NCI-H345 treated with DMSO at 0.1 percent for 48 hours (cell line): ENCODE measurements around the gene NPC1L1.

Source experiments
- DNase-seq: peaks from one replicate; lab custom pipeline; 2025; ENCODE audit not compliant: unreplicated experiment; lab: John Stamatoyannopoulos, UW

Gene NPC1L1

DNA sequence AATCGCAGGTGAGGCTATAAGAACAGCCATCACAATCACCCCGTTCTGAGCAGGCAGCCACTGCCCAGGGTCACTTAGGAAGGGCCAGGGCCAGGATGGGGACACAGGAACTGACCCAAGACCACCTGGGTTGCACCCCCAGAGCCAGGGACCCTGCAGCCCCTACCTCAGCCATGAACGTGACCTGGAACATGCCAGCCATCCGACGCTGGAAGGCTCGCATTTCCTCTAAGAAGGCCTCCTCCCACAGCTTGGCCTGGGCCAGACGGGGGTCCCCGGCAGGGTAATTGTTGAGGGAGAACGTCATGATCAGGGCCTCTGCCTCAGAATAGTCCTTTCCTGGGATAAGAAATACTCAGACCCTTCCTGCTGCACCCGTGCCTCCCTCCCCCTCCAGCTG is 5.0 kb downstream of the NPC1L1 start:
- DNase-seq = no peak

DNA sequence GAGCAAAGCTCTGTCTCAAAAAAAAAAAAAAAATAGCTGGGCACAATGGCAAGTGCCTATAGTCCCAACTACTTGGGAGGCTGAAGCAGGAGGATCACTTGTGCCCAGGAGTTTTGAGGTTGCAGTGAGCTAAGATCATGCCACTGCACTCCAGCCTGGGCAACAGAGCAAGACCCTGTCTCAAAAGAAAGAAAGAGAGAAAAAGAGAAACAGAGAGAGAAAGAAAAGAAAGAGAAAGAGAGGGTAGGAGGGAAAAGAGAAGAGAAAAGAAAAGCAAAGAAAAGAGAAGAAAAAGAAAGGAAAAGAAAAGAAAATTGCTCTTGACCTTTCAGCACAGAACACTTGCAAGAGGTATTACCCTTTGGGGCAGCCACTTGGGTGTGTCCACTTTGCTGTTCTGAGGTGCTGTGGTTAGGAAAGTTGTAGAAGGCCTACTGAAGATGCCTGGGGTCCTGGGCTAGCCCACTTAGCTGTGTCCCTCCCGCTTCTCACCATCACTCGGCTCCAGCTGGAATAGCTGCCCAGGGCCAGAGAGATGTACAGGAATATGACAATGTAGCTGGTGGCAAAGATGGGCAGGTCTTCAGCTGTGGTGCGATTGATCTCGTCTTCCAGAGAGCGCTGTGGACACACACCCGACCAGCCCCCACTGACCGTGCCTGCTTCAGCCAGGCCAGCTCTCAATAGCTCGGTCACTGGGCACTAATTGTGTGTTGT is 5.6 kb downstream of the NPC1L1 start:
- DNase-seq = no peak

DNA sequence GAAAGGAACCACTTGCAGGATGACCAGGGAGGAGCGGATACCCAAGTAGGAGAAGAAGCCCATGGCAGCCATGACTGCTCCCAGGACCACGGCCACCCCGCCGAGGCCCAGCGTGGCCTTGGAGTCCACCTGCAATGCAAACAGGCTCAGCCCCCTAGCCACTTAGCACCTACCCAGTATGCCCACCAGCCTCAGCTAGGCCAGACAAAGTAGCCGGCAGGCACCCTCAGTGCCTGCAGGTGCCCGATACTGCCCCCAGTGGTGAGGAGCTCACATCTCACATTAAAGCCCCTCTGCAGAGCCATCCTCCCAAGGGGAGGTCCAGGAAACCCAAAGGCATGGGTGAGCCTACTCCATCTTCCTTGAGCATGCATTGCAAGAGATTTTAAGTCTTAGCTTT is 6.6 kb downstream of the NPC1L1 start:
- no peak for DNase-seq

DNA sequence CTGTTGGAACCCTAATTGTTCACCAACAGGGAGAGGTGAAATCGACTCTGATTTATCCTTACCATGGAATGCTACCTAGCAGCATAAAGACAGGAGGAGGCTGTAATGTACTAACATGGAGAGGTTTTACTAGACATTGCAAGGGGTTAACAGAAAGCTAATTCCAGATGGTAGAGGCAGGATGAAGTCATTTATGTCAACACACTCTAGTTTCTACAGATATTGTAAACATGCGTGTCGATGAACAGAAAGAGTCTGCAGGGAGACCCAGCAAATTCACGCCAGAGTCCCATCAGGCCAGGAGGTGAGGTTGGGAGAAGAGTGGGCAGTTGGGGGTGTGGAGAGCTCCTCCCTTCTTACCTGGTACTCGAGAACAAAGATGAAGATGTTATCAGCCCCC is 7.0 kb downstream of the NPC1L1 start:
- no peak for DNase-seq

DNA sequence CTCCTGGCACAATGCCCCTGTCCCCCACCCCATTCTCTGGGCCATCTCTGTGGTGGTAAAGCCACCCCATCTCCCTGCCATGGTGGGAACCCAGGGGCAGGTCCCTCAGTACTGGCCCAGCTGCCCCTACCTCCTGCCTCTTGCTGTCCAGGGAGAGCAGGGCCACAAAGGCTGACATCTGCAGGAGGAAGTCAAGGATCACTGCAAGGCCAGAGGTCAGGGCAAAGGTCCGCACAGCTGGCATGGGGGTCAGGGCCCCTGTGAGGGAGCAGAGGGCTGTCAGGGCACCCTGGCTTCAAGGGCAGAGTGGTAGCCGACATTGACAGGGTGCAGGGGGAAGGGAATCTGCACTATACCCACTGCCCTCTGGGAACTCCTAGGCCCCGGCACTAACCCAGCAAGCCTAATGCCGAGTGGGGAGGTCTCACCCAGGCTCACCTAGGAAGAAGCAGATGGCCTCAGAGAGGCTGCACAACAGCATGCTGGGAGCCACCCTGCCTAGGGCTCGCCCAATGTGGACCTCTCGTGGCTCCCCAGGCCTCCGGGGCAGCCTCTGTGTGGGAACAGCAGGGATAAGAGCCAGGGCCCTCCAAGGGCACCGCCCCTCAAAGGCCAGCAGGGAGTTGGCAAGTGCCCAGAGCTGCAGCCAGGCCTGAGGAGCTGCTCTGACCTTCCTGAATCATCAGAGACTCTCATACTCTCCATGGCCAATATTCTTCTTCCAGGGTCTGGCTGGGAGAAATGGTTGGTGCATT is 7.7 kb downstream of the NPC1L1 start:
- no peak for DNase-seq

DNA sequence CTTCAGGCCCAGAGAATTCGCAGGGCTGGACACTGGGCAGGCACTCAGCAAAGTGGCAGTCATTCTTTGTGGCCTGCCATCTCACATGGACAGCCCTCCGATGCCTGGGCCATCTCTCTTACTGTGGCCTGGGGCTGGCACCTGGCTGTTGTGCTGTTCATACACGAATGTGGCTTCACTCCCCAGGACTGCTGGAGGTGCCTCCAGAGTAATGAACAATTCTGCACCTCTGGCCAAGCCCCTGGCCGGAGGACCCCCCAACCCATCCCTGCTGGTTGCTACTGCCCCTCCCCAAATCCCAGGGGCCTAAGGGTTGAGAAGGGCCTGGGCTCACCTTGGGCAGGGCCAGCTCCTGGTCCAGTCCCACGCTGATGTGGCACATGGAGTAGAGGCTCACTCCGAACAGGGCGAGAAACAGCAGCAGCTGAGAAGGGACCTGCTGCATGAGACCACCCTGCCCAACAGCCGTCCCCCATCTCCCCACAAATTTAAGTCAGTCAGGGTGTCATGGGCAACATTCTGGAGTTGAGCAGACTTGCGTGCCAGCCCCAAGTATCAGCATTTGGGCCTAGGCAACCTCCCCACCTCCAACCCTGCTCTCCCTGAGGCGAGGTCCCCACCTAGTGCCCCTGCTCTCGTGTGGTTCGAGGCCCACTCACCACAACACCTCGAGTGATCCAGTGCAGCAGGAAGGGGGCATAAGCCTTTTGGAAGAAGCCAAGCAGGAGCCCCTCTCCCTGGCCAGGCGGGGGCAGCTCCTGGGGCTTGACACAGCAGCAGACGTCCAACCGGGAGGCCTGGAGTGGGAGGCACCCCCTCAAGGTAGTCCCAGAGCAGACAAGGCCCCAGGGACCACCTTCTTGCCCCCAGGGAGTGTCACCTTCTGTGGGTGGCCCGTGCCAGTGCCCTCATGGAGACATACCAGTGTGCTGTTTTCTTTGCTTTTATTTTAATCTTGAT is 9.4 kb downstream of the NPC1L1 start:
- DNase-seq = no peak

DNA sequence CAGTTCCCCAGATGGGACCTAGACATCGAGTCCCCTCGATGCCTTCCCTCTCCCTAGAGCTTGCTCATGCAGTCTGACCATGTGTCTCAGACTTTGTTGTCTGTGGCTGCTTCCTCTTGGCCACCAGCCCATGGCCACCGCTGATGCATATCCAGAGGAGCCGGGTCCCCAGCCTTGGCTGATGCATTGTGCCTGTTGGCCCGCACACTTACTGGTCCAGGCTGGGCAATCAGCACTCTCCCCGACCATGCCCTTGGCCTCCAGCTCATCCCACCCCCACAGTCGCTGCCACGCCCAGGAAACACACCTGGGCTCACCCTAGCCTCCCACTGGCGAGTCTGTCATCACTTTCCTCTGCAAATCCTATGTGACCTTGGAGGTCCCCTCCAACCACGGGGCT is 10.1 kb downstream of the NPC1L1 start:
- DNase-seq = no peak

DNA sequence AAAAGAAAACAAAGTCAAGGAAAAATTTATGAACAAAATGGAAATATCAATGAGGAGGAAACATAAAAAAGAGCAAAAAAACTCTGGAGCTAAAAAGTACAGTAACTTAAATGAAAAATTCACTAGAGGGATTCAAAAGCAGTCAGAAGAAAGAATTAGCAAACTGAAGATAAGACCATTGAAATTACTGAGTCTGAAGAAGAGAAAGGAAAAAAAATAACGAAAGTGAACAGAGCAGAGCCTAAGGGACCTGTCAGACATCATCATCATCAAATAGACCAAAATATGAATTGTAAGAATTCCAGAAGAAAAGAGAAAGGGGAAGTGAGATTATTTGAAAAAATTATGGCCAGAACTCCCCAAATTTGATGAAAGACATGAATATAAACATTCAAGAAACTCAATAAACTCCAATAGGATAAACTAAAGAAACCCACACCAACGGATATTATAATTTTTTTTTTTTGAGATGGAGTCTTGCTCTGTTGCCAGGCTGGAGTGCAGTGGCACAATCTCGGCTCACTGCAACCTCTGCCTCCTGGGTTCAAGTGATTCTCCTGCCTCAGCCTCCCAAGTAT is 16.2 kb downstream of the NPC1L1 start:
- DNase-seq = no peak

DNA sequence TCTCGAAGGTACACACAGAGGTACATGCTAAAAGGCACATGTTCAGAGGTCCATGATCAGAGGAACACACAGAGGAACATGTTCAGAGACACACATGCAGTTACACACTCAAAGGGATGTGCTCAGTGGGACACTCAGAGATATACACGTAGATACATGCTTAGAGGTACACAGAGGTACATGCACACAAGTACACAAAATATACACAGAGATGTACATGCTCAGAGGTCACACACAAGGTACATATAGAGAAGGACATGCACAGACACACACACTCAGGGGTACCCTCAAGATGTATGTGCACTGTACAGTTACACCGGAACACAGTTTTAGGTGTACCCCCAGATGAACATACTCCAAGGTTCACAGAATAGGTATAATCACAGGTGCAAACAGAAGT is 18.8 kb downstream of the NPC1L1 start:
- DNase-seq = no peak

DNA sequence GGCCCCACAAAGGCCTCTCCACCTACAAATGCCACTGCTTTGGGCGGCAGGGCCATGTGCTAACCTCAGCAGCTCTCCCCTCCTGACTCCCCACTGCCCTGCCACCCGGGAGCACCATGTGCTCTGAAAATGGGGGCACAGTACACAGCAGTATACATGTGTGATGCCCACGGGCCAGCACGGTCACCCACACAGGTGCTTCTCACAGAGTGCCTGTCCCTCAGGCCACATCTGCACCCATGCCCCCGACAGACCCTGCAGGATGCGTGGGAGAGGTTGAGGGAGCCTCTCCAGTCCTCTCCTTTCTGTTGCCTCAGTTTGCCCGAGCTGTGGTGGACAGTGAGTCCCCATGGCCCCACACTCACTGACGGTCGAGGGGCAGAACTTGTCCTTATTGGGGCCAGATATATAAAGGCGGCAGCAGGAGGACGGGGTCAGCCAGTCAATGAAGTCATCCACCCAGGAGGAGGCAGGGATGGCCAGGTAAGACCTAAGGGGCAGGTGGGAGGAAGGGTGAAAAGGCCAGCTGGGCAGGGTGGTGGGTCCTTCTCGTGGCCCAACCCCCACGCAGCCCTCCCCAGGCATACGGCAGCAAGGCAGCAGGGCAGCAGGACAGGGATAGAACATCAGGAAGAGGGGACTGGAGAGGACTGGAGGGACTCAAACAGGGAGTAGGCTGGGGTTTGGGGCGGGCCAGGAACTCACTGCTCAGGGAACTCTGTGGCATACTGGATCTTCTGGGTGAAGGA is 19.6 kb downstream of the NPC1L1 start:
- no peak for DNase-seq

DNA sequence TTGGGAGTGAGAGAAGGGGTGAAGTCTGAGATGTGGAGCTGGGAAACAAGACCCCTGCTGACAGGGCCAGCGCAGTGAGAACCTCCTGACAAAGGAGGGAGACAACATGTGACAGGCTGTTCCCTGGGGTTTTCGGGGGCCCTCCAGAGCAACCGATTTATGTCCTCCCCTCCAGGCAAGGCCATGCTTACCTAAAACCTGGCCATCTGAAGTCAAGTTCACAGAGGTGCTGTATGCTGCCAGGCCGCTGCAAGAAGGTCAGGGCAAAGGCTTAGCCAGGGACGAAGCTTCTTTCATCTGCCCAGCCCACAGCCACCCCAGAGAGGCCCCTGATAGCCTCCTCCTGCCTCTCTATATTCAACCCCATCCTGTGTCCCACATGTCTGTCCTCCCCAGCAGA is 20.6 kb downstream of the NPC1L1 start:
- DNase-seq = no peak

DNA sequence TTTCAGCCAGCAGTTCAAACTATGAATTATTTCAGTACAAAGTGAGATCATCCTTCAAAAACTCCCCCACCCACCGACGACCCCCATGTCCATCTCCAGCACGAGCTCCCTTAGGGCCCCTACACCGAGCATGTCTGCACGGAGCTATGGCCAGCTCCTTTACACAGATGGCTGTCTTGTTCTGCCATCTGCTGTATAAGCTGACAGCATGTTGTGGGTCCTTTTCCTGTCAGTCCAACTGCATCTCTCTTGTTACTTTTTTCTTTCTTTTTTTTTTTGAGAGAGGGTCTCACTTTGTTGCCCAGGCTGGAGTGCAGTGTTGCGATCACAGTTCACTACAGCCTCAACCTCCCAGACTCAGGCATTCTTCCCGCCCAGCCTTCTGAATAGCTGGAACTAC is 21.6 kb downstream of the NPC1L1 start:
- no peak for DNase-seq

DNA sequence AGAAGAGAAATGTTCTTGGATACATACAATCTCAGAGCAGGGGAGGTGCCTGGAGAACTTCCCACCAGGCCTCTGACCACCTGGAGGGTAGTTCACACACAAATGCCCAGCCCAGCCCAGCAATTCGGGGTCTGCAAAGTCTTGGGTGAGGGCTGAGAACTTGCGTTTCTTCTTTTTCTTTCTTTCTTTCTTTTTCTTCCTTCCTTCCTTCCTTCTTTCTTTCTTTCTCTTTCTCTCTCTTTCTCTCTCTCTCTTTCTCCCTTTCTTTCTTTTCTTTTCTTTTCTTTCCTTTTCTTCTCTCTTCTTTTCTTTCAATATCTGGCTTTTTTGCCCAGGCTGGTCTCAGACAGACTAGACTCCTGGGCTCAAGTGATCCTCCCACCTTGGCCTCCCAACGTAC is 22.4 kb downstream of the NPC1L1 start:
- no peak for DNase-seq

DNA sequence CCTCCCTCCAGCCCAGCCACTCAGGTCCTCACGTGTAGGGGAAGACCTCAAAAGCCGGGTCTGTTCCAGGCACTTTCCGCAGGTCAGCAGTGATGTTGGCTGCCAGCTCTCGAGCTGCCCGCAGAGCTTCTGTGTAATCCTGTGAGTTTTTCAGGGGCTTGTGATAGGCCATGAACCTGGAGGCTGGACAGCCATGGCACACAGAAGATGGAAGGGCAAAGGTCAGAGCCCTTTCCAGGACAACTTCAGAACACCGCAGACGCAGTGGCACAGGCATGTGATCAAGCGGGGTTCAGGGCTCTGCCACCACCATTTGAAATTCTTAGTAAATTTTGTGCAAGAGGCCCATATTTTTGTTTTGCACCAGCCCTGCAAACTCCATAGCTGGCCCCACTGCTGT is 24.0 kb downstream of the NPC1L1 start:
- DNase-seq = no peak

DNA sequence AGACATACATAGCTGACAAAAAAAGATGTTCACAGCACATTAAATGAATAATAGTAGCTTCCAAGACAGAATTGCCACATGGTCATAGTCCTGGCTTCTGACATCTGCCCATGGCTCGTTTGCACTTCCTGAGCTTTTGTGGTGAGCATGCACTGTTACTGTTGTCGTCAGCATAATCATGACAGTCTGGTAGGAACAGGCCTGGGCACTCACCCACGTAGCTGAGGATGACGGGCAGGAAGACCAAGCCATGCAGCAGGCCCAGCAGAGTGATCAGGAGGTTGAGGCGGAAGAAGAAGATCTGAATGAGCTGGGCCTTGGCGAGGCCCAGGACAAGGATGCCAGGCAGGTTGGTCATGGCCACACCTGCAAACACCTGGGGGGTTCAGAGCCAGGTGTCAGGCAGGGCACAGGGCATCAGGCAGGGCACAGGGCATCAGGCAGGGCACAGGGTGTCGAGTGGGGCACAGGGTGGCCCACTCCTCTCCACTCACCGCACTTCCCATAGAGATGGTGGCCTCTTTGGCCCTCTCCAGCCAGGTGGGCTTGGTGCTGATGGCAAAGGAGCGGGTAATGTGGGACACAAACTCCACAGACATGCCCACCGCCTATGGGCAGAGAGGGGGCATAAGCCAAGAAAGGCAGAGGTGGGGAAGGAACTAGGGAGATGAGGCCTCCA is 25.4 kb downstream of the NPC1L1 start:
- DNase-seq = no peak

DNA sequence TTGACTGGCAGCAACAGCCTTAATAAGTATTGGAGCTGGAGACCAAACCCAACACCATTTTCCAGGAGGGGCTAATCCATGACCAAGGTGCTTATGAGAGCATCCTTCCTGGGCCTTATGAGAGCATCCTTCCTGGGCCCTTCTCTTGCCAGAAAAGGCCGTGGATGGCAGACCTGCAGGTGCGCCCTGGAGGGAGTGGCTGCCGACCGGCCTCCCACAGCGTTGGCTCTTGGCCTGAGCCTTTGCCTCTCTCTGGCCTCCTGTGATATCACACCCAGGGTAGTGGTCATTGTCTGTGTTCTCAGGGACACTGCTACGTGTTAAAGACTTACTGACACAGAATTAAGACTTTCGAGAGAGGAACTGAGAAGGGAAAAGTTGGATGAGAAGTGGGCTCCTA is 28.4 kb downstream of the NPC1L1 start:
- DNase-seq = no peak

DNA sequence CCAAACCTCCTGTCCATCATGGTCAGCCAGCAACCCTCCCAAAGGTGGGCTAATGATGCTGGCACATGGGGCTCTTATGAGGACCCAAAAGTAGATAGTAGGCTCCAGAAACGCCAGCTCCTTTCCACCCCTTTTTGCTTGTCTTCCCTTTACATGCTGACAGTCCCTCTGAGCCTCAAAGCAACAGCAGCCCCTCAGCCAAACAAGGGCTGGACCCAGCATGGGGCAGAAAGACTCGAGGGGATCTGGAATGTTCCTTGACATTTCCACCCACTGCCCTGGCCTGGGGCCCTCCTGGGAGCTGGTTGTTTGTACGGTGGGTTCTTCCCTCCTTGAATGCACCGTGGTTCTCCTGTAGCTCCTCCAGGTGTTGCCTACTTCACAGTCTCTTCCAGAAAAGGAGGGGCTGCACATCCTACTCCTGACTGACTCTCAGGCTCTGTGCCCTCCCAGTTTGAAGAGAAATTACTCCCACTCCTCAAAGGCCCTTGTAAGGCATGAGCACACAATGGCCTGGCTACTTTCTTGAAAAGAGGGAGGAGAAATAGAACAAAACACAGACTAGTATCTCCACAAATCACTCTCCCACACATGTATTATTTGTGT is 29.2 kb downstream of the NPC1L1 start:
- DNase-seq = no peak

DNA sequence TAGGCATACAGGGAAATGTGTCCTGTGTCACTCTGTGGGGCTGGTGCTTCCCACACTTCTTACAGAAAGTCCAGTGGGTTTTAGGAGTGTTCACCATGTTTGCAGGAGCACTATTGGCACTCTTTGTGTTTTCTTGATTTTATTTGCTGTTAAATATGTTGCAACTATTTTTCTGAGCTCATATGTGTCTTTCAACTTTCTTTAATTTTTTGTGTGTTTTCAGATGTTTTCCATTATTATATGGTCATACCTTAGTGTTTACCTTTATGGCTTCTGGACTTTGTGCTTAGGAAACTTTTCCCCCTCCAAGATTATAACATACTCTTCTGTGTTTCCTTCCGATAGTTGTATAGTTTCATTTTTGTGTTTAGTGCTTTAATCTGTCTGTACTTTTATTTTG is 29.9 kb downstream of the NPC1L1 start:
- DNase-seq = no peak

DNA sequence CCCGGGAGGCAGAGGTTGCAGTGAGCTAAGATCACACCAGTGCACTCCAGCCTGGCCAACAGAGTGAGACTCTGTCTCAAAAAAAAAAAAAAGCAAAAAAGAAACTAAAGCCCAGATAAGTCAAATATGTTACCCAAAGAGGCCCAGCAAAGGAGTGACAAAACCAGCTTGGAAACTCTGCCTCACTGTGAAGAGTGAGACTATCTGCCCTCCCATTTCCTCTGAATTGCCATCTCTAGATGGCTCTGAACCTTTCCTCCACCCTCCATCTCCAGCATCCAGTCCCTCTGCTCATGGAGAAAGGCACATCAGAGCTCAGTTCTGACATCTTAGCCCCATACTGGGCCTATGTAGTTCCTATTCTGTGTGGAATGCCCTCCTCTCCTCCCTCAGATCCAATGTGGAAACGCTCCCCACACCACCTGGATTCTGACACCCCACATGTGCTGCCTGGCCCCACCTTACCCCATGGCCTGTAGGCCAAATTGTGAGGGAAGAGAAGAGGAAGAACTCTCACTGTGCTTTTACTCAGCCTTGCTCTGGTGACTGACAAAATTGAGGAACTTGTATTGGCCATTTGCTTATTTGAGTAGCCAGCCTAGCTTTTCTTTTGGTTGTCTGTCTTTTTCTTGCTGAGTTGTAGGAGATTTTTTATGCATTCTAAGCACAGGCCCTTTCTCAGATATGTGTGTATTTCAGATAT is 32.7 kb downstream of the NPC1L1 start:
- DNase-seq = no peak
